ENCODE data around the gene RIMS1. TPM values are rescaled to one million over a fixed set of nuclear protein-coding genes. Genes with fewer than 3 reads are reported as not detected.

The RIMS1 gene
- total and polyA plus RNA-seq, 2 donors (not counting 1 experiment from before 2014, with no cell fraction given) = not detected

- ATAC-seq (ENCODE audit: low read depth) (no peak), DNase-seq (no peak)
- H3K9me3 ChIP-seq (ENCODE audit: control extremely low read depth in 1 of 3, control insufficient read depth in 2 of 3, insufficient read depth in 1 of 3, low read length in 2 of 3) = no peaks in the 10 kb centered on the region
- CTCF ChIA-PET = no interaction called here
- no peaks in the 10 kb centered on the region for H3K79me2 ChIP-seq (ENCODE audit: control insufficient read depth, insufficient read depth, low read length)
- no peaks in the 10 kb centered on the region for H3K27me3 ChIP-seq (replicated peaks in 1 of 4; ENCODE audit: control extremely low read depth in 1 of 4, control insufficient read depth in 3 of 4, insufficient read depth in 4 of 4, low read length in 3 of 4)
- H3K4me1 ChIP-seq (ENCODE audit: control insufficient read depth in 2 of 2, insufficient read depth in 2 of 2, low read length in 2 of 2) = no peaks in the 10 kb centered on the region
- TF ChIP-seq CTCF (IDR thresholded peaks at IDR 0.05) = no peak
- TF ChIP-seq EZH2 (IDR thresholded peaks at IDR 0.05; ENCODE audit: borderline replicate concordance, insufficient read depth, low read depth, low read length, poor library complexity, severe bottlenecking) = no peak
- peaks cover 5% of the 10 kb centered on the region for H3K27me3 Mint-ChIP-seq
- no peak overlapping the region for H3K4me3 Mint-ChIP-seq
- H3K4me2 ChIP-seq (replicated peaks; ENCODE audit: low read depth, low read length, poor library complexity, severe bottlenecking) = no peak overlapping the region
- H4K20me1 ChIP-seq (ENCODE audit: control insufficient read depth, insufficient read depth, low read length, poor library complexity, severe bottlenecking) = no peaks in the 10 kb centered on the region
- WGBS (ENCODE audit: insufficient coverage) = no CpG with 5 or more reads among the region's 1 CpG
- H3K9me3 Mint-ChIP-seq (ENCODE audit: insufficient read depth) = no peaks in the 10 kb centered on the region
- H3K27ac Mint-ChIP-seq = no peak overlapping the region
- no peaks in the 10 kb centered on the region for H3K4me1 Mint-ChIP-seq
- no peak overlapping the region for H2AFZ ChIP-seq (ENCODE audit: insufficient read depth, low read depth, low read length, poor library complexity, severe bottlenecking)
- POLR2A ChIA-PET = no interaction called here
- intact Hi-C loops (cut with micrococcal nuclease) = no loop called here
- no peak overlapping the region for H3K9ac ChIP-seq (ENCODE audit: low read length)
- H3K4me3 ChIP-seq (ENCODE audit: control extremely low read depth in 1 of 5, extremely low read depth in 1 of 5, insufficient read depth in 1 of 5, low read depth in 2 of 5, low read length in 4 of 5) = no peak overlapping the region
- no peak overlapping the region for H3K27ac ChIP-seq (ENCODE audit: low read length in 2 of 2)
- H3K36me3 ChIP-seq (replicated peaks in 1 of 2; ENCODE audit: control extremely low read depth in 1 of 2, control insufficient read depth in 1 of 2, extremely low read depth in 1 of 2, insufficient read depth in 2 of 2, low read length in 1 of 2) = no peaks in the 10 kb centered on the region
Measured at GRCh38 chr6:72248621-72249020, 362.3 kb downstream of the RIMS1 start.

GRCh38 chr6:72250664-72251063 lies 364.3 kb downstream of the RIMS1 start:
- CTCF ChIA-PET = no interaction called here
- no peaks in the 10 kb centered on the region for H3K9me3 ChIP-seq (ENCODE audit: control extremely low read depth in 1 of 3, control insufficient read depth in 2 of 3, insufficient read depth in 1 of 3, low read length in 2 of 3)
- H3K4me2 ChIP-seq (replicated peaks; ENCODE audit: low read depth, low read length, poor library complexity, severe bottlenecking) = no peak overlapping the region
- POLR2A ChIA-PET = no interaction called here
- H3K4me3 ChIP-seq (ENCODE audit: control extremely low read depth in 1 of 5, extremely low read depth in 1 of 5, insufficient read depth in 1 of 5, low read depth in 2 of 5, low read length in 4 of 5) = no peak overlapping the region
- H2AFZ ChIP-seq (ENCODE audit: insufficient read depth, low read depth, low read length, poor library complexity, severe bottlenecking) = no peak overlapping the region
- no peak overlapping the region for H3K27ac ChIP-seq (ENCODE audit: low read length in 2 of 2)
- Mint-ChIP-seq H3K4me1 (no peaks in the 10 kb centered on the region), H3K27me3 (peaks cover 6% of the 10 kb centered on the region), H3K9me3 (ENCODE audit: insufficient read depth) (no peaks in the 10 kb centered on the region), H3K4me3 (no peak overlapping the region), H3K27ac (no peak overlapping the region)
- no peaks in the 10 kb centered on the region for H3K27me3 ChIP-seq (replicated peaks in 1 of 4; ENCODE audit: control extremely low read depth in 1 of 4, control insufficient read depth in 3 of 4, insufficient read depth in 4 of 4, low read length in 3 of 4)
- TF ChIP-seq CTCF (IDR thresholded peaks at IDR 0.05) (no peak), EZH2 (IDR thresholded peaks at IDR 0.05; ENCODE audit: borderline replicate concordance, insufficient read depth, low read depth, low read length, poor library complexity, severe bottlenecking) (no peak)
- H3K4me1 ChIP-seq (ENCODE audit: control insufficient read depth in 2 of 2, insufficient read depth in 2 of 2, low read length in 2 of 2) = no peaks in the 10 kb centered on the region
- no peak overlapping the region for H3K9ac ChIP-seq (ENCODE audit: low read length)
- intact Hi-C loops (cut with micrococcal nuclease) = no loop called here
- no peaks in the 10 kb centered on the region for H3K79me2 ChIP-seq (ENCODE audit: control insufficient read depth, insufficient read depth, low read length)
- ATAC-seq (ENCODE audit: low read depth) = no peak
- no peaks in the 10 kb centered on the region for H3K36me3 ChIP-seq (replicated peaks in 1 of 2; ENCODE audit: control extremely low read depth in 1 of 2, control insufficient read depth in 1 of 2, extremely low read depth in 1 of 2, insufficient read depth in 2 of 2, low read length in 1 of 2)
- no peaks in the 10 kb centered on the region for H4K20me1 ChIP-seq (ENCODE audit: control insufficient read depth, insufficient read depth, low read length, poor library complexity, severe bottlenecking)
- no CpG with 5 or more reads among the region's 3 CpGs for WGBS (ENCODE audit: insufficient coverage)
- no peak for DNase-seq

Data from B cell (primary cell).